ENCODE measurements around the gene STYXL1. TPM values are rescaled to one million over a fixed set of nuclear protein-coding genes. Genes with fewer than 3 reads are reported as not detected.

The STYXL1 gene
- total RNA-seq, 4 donors from 2014 or later, result 10.0 to 31.5 (median 17.3) TPM

GRCh38 chr7:75985518-75986146, 62.2 kb downstream of the STYXL1 start:
- H3K27ac ChIP-seq, result peak overlapping the region; percentile 54 to 70 (median 62)
- no peak overlapping the region for H3K4me3 ChIP-seq
- no peak for ATAC-seq
- no peak for TF ChIP-seq CTCF (IDR thresholded peaks at IDR 0.05 in 4 of 5, conservative IDR thresholded peaks at IDR 0.05 in 1 of 5)
- TF ChIP-seq POLR2A (IDR thresholded peaks at IDR 0.05), result no peak
- intact Hi-C loops (cut with DNase I; ENCODE audit: low total_unique reads), result no loop called here
- peak in 1 of 2 donors; percentile 44 for DNase-seq
- in situ Hi-C loops (cut with MboI; ENCODE audit: low sequenced_read_pairs in 4 of 4), result no loop called here
- H3K4me1 ChIP-seq, result peaks cover 12 to 16% of the 10 kb centered on the region in 2 donors
- H3K9me3 ChIP-seq, result no peaks in the 10 kb centered on the region
- peaks cover 0 to 71% of the 10 kb centered on the region in 2 donors for H3K36me3 ChIP-seq
- H3K27me3 ChIP-seq, result no peaks in the 10 kb centered on the region

GRCh38 chr7:75985009-75985517, 62.7 kb downstream of the STYXL1 start:
- peaks cover 9 to 10% of the 10 kb centered on the region in 2 donors for H3K4me1 ChIP-seq
- intact Hi-C loops (cut with DNase I; ENCODE audit: low total_unique reads) (no loop called here), in situ Hi-C loops (cut with MboI; ENCODE audit: low sequenced_read_pairs in 4 of 4) (no loop called here)
- no peaks in the 10 kb centered on the region for H3K9me3 ChIP-seq
- H3K27ac ChIP-seq, result peak overlapping the region; percentile 54 to 70 (median 62)
- H3K36me3 ChIP-seq, result peaks cover 0 to 76% of the 10 kb centered on the region in 2 donors
- H3K27me3 ChIP-seq, result no peaks in the 10 kb centered on the region
- DNase-seq (no peak), ATAC-seq (no peak)
- H3K4me3 ChIP-seq, result no peak overlapping the region
- TF ChIP-seq CTCF (IDR thresholded peaks at IDR 0.05 in 4 of 5, conservative IDR thresholded peaks at IDR 0.05 in 1 of 5), result no peak
- no peak for TF ChIP-seq POLR2A (IDR thresholded peaks at IDR 0.05)

GRCh38 chr7:75984130-75985008, 63.4 kb downstream of the STYXL1 start:
- H3K4me3 ChIP-seq, result no peak overlapping the region
- no peak for TF ChIP-seq CTCF (IDR thresholded peaks at IDR 0.05 in 4 of 5, conservative IDR thresholded peaks at IDR 0.05 in 1 of 5)
- no peak for TF ChIP-seq POLR2A (IDR thresholded peaks at IDR 0.05)
- DNase-seq, result no peak
- H3K27me3 ChIP-seq, result no peaks in the 10 kb centered on the region
- H3K36me3 ChIP-seq, result peaks cover 0 to 83% of the 10 kb centered on the region in 2 donors
- peak overlapping the region; percentile 34 to 71 (median 56) for H3K27ac ChIP-seq
- no peak for ATAC-seq
- peaks cover 2 to 4% of the 10 kb centered on the region in 2 donors for H3K4me1 ChIP-seq
- intact Hi-C loops (cut with DNase I; ENCODE audit: low total_unique reads), result no loop called here
- in situ Hi-C loops (cut with MboI; ENCODE audit: low sequenced_read_pairs in 4 of 4), result no loop called here
- H3K9me3 ChIP-seq, result no peaks in the 10 kb centered on the region

GRCh38 chr7:75983471-75984129, 64.2 kb downstream of the STYXL1 start:
- peak in 1 of 2 donors; percentile 37 for DNase-seq
- peak overlapping the region; percentile 34 to 71 (median 56) for H3K27ac ChIP-seq
- TF ChIP-seq CTCF (IDR thresholded peaks at IDR 0.05 in 4 of 5, conservative IDR thresholded peaks at IDR 0.05 in 1 of 5) (no peak), POLR2A (IDR thresholded peaks at IDR 0.05) (no peak)
- intact Hi-C loops (cut with DNase I; ENCODE audit: low total_unique reads), result no loop called here
- H3K9me3 ChIP-seq, result no peaks in the 10 kb centered on the region
- in situ Hi-C loops (cut with MboI; ENCODE audit: low sequenced_read_pairs in 4 of 4), result no loop called here
- H3K4me1 ChIP-seq, result peaks cover 0 to 6% of the 10 kb centered on the region in 2 donors
- no peak overlapping the region for H3K4me3 ChIP-seq
- H3K36me3 ChIP-seq, result peaks cover 0 to 87% of the 10 kb centered on the region in 2 donors
- no peak for ATAC-seq
- no peaks in the 10 kb centered on the region for H3K27me3 ChIP-seq

All from gastrocnemius medialis (tissue), 4 donors.